Tibial artery (tissue), 4 donors: ENCODE measurements around the gene C6orf47.

Experiments used
- DNase-seq, 2 donors: peaks; one replicate each; pipeline ENCODE4 v3.0.0-alpha.2; 2019
- H3K27ac ChIP-seq, 2 donors: fragments of 200-600 bp; sonication (generic) in 1 of 2; 1 replicate in 1 of 2; 2 replicates in 1 of 2; pipeline ENCODE4 v1.5.1; 2018 to 2019; ENCODE audit warnings: mild to moderate bottlenecking in 1 of 2
- H3K27me3 ChIP-seq, 2 donors: fragments of 200-600 bp; sonication (generic) in 1 of 2; one replicate each; pipeline versions ENCODE4 v1.5.1 to v1.6.0; 2016 to 2019
- H3K36me3 ChIP-seq, 3 donors: fragments of 200-600 bp; sonication (generic) in 2 of 3; one replicate each; pipeline ENCODE4 v1.5.1; 2016 to 2019; ENCODE audit warnings: mild to moderate bottlenecking in 2 of 3
- H3K4me1 ChIP-seq, 4 donors: fragments of 200-600 bp; sonication (generic) in 2 of 4; 1 replicate in 3 of 4; 2 replicates in 1 of 4; pipeline ENCODE4 v1.5.1; 2016 to 2019
- H3K4me3 ChIP-seq, 2 donors: fragments of 200-600 bp; sonication (generic) in 1 of 2; 1 replicate in 1 of 2; 2 replicates in 1 of 2; pipeline ENCODE4 v1.5.1; 2018 to 2019; ENCODE audit warnings: mild to moderate bottlenecking in 2 of 2
- H3K9me3 ChIP-seq, 3 donors: fragments of 200-600 bp; sonication (generic) in 1 of 3; one replicate each; pipeline ENCODE4 v1.5.1; 2016 to 2019
- CTCF ChIP-seq, 2 experiments: fragments of 200-600 bp in 1 of 2; fragments of 450-650 bp in 1 of 2; IDR thresholded peaks; one replicate each; pipeline ENCODE4 v1.5.1; 2017 to 2019; ENCODE audit warnings: antibody characterized with exemption in 2 of 2, mild to moderate bottlenecking in 1 of 2, moderate library complexity in 1 of 2
- intact Hi-C: fragments of 100-400 bp; cut with DNase I; formaldehyde crosslinking; loops from one replicate; pipeline ENCODE4 v1.15.0; 2023; ENCODE audit warnings: low total_unique reads

The C6orf47 gene

GRCh38 chr6:31614684-31615578 is 45.6 kb downstream of the C6orf47 start, which contains the start of gene AIF1:
AIF1 (plus strand) TSS chr6:31615234; CDS start chr6:31615330, 96 bp downstream.
- Histone ChIP-seq H3K36me3 (no peaks in the 10 kb centered on the region), H3K27me3 (no peaks in the 10 kb centered on the region), H3K4me3 (peak within 1 kb of the TSS; percentile 1 to 18), H3K27ac (no peak within 1 kb of the TSS), H3K4me1 (no peaks in the 10 kb centered on the region), H3K9me3 (no peaks in the 10 kb centered on the region)
- no peak for TF ChIP-seq CTCF (IDR thresholded peaks at IDR 0.05)
- intact Hi-C loops = no loop called here
- DNase-seq = no peak

- TF ChIP-seq CTCF (IDR thresholded peaks at IDR 0.05) = no peak
- intact Hi-C loops = no loop called here
- Histone ChIP-seq H3K4me3 (no peak overlapping the region), H3K27ac (no peak overlapping the region), H3K9me3 (no peaks in the 10 kb centered on the region), H3K36me3 (no peaks in the 10 kb centered on the region), H3K27me3 (no peaks in the 10 kb centered on the region), H3K4me1 (no peaks in the 10 kb centered on the region)
- no peak for DNase-seq
Observed at GRCh38 chr6:31614075-31614619, 46.4 kb downstream of the C6orf47 start.

GRCh38 chr6:31610968-31611367 is 49.6 kb downstream of the C6orf47 start:
- DNase-seq = no peak
- intact Hi-C loops = no loop called here
- Histone ChIP-seq H3K4me3 (no peak overlapping the region), H3K27me3 (no peaks in the 10 kb centered on the region), H3K27ac (no peak overlapping the region), H3K9me3 (no peaks in the 10 kb centered on the region), H3K4me1 (no peaks in the 10 kb centered on the region), H3K36me3 (no peaks in the 10 kb centered on the region)
- TF ChIP-seq CTCF (IDR thresholded peaks at IDR 0.05) = no peak

GRCh38 chr6:31609519-31610406 is 50.8 kb downstream of the C6orf47 start:
- H3K27ac ChIP-seq = no peak overlapping the region
- TF ChIP-seq CTCF (IDR thresholded peaks at IDR 0.05) = no peak
- H3K27me3 ChIP-seq = no peaks in the 10 kb centered on the region
- DNase-seq = no peak
- no peaks in the 10 kb centered on the region for H3K9me3 ChIP-seq
- H3K36me3 ChIP-seq = no peaks in the 10 kb centered on the region
- intact Hi-C loops = no loop called here
- H3K4me1 ChIP-seq = no peaks in the 10 kb centered on the region
- no peak overlapping the region for H3K4me3 ChIP-seq
